UCSD-AML1 (cell line): ENCODE results near the gene KCNG2.

Source experiments
- DNase-seq: peaks from one replicate; lab custom pipeline; 2025; ENCODE audit not compliant: unreplicated experiment; lab: John Stamatoyannopoulos, UW

The KCNG2 gene

DNA sequence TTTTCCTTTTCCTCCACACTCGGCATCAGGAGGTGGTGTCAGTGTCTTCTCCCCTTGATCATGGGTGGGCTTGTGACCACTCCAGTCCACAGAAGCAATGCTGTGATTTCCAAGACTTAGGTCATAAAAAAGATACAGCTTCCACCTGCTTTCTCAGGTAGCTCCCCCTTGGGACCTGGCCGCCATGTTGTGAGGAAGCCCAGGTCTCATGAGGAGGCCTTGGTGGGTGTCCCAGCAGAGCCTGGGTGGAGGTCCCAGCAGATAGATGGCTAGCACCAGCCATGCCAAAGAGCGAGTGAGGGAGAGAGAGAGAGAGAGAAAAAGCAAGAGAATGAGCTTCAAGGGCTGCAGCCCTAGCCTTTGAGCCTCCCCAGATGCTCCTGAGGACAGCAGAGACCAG is 137.8 kb downstream of the KCNG2 start:
- no peak for DNase-seq

DNA sequence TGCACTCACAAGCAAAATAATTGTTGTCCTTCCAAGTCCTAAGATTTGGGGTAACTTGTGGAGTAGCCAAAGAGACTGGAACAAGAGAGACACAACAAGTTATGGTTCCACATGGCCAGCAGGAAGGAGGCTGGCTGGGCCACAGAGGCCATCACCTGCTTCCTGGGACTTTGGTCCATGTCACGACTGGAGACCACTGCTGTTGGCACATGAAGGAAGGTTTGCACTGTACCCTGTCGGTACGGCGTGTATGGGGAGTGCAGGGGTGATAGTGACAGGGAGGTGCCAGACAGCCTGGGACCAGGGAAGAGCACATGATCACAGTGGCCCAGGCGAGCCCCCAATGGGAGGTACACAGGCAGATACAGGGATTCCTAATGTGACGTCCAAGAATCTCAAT is 138.2 kb downstream of the KCNG2 start:
- no peak for DNase-seq

DNA sequence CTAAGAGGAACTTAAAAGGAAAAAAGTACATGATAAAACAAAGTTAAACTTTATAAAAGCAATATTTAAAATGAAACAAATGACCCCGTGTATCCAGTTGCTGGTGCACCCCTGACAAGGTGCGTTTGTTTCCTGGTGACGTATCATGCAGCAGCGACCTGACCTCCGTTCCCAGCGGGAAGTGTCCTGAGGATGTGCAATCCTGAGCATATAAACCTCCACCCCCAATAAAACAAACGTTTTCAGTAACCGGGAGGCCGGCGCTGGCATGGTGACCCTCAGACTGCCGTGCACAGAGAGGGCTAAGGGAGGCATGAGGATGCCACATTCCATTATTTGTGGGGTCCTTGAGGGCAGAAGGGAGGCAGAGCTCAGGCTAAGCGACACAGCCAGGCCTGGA is 138.9 kb downstream of the KCNG2 start:
- DNase-seq = no peak

DNA sequence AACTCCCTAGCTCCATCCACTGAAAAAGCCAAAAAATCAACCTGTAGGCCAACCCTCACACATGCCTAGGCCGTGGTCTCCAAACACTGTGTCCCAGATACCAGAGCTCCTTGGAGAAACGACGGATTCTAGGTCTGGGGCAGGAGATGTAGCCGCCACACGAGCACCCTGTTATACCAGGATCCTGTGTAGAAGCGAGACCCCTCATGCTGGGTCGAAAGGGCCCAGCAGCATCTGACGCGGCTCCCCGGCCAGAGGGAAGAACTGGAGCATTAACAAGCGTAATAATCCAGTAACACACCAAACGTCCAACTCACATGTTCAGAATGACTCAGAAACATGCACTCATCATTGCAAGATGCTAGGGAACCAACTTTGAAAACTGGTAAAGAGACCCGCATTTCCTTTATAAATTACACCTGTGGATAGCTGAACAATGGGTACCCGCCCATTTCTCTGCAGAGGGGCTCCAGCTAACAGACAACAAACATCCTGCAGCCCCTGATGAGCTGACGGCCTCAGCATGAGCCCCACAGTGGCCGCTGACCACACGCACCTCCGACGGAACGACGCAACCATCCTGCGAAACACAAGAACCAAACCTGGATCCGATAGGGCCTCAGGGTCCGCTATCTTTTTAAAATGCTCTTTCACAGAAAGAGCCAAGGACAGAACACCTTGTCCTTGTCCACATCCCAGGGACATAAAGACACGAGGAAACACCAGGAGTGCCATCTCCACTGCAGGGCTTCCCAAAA is 139.5 kb downstream of the KCNG2 start:
- no peak for DNase-seq

DNA sequence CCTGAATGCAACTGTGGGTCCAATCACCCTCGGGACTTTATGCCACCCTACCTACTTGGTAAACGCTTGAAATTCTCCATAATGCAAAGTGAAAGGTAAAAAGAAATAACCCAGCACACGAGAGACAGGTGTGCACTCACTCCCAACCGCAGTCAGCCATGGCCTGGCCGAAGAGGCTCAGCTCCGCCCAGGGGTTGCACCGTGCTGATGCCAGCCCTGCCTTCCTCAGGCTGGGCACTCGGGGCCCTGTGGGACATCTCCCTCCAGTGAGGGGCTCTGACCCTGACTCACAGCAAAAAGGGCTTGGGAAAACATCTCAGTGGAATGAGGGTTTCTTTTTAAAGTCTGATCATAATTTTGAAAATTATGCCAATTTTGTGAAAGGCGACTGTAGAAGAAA is 140.5 kb downstream of the KCNG2 start:
- DNase-seq = no peak

DNA sequence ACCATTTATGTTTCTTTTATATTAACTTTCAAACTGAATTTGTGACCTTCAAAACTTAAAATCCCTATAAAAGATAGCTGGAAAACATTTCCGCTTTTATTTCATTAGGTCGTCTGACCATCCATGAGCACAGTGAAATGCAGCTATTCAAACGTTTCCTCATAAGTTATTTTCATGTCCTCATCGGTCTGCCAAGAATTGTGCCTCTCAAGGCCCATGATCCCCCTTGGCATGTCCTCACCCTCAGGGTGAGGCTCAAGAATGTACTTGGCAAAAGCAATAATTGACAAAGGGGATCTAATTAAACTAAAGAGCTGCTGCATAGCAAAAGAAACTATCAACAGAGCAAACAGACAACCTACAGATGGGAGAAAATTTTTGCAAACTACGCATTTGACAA is 141.4 kb downstream of the KCNG2 start:
- no peak for DNase-seq

DNA sequence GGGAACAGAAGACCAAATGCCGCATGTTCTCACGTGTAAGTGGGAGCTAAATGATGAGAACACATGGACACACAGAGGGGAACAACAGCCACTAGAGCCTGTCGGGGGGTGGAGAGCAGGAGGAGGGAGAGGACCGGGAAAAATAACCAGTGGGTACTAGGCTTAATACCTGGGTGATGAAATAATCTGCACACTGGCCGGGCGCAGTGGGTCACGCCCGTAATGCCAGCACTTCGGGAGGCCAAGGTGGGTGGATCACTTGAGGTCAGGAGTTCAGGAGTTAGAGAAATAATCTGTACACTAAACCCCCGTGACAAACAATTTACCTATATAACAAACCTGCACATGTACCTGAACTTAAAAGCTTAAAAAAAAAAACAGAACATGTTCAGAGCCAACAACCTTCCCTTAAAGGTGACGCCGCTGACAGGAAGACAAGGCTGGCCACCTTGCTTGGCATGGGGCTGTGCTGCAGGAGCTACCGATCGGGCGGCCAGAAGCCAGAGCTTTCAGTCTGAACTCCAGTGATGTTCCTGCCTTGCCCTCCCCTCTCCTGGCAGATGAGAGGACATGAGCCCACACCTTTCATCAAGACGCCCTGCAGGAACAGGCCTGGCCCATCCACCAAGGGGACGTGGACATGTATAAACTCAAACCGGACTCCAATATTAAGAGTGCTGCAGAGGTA is 142.5 kb downstream of the KCNG2 start:
- no peak for DNase-seq

DNA sequence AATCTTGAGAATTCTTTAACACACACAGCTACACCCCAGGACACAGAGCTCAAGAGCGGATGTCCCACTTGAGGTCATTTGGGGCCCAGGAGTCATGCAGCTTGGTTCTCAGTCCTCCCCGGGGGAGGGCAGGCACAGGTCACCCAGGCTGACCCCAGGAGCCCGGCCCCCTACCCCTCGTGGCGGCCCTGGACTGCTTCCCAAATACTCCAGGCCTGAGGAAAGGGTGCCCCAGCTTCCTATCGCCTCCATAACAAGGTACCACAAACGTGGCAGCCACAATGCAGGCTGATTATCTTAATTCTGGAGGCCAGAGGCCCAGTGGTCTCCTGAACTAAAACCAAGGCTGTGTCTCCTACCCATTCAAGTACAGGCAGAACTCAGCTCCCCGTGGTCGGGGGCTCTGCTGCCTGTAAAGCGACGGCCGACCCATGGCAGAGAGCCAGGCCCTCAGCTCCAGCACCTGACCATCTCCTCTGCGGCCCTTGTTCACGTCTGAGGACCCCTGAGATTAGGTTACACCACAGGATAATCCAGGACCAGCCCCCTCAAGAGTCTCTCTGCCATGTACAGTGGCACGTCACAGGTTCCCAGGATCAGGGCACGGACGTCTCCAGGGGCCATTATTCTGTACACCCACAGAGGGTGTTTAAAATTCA is 143.2 kb downstream of the KCNG2 start:
- DNase-seq = no peak

DNA sequence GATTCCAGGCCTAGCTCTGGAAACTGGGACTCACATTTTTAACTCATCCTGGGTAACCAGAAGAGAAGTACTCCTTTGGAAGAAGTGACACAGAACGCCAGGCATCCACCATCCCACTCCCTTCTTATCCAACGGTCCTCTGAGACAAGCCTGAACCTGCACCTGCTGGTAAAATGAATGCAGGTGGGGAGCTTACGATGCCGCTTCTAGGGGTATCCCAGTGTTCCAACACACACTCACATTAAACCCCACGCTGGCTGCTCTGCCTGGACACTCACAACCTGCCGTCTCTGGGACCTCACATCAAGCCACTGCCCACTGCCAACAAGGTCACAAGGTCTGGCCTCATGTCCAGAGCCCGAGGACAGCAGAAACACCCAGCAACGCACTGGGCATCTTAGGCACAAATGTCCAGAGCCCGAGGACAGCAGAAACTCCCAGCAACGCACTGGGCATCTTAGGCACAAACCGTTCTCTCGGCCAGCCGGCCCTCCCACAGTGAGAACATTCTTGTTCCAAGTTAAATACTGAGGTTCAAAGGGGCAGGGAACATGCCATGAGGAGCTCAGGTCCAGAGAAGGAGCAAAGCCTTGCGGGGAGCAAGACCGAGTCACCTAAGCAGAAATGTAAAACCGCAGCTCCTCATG is 143.9 kb downstream of the KCNG2 start:
- DNase-seq = no peak

DNA sequence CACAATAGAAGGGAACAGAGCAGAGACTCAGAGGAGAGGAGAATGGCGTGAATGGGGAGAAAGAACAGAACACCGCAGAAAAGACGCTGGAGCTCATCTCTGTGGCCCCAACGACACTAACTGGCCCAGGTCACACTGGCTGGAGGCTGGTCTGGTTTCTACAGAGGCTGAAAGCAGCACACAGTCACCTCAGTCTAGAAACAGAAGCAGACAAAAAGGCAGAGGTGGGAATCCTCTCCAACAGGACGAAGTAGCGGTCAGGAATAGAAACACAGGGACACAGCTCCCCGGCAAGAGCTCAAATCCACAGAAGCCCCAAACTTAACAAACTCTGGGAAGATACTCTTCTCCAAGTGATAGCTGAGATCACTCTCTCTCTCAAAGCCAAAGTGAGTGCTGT is 144.5 kb downstream of the KCNG2 start:
- DNase-seq = no peak

DNA sequence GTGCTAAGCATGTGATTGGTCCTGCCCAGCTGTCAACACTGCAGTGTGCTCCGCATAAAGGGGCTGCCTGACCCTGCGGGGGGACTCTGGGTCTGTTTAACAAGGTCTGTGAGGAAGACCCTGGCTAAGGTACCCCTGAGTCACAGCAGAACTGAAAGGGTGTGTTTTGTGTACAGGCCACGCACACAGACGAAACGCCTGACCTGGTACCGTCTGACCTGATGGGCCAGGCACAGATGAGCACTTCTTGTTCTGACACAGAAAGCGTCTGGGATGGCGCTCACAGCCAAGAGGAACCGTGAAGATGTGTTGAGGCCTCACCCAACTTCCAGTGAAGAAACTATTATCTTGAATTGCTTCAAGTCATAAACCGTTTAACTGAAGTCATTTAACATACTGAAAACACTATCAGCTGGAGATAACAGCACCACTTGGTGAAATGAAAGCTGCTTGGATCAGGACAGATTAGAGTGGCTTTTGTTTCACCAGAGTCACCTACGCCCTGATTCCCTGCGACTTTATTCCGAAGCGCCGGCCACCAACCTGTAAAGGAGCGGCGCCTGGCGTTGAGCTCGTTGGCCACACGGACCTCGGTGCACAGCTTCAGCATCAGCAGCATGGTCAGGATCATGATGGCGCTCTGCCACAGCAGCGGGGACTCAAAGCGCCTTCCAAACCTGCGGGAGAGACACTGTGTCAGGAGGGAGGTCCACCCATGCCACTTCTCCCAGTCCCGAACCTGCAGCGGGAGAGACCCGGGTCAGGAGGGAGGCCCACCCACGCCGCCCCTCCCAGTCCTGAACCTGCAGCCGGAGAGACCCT is 145.3 kb downstream of the KCNG2 start:
- DNase-seq = no peak

DNA sequence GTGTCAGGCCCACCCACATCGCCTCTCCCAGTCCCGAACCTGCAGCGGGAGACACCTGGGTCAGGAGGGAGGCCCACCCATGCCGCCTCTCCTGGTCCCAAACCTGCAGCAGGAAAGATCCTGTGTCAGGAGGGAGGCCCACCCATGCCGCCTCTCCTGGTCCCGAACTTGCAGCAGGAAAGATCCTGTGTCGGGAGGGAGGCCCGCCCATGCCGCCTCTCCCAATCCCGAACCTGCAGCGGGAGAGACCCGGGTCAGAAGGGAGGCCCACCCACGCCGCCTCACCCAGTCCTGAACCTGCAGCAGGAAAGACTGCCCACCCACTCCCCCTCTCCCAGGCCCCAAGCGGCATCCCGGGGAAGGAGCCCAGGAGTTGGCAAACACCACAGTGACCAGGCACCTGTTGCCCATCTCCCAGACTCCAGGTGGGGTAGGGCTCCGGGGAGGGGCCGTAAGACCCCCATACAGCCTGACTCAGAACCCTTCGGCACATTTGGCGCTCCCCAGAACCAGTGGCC is 145.9 kb downstream of the KCNG2 start:
- no peak for DNase-seq

DNA sequence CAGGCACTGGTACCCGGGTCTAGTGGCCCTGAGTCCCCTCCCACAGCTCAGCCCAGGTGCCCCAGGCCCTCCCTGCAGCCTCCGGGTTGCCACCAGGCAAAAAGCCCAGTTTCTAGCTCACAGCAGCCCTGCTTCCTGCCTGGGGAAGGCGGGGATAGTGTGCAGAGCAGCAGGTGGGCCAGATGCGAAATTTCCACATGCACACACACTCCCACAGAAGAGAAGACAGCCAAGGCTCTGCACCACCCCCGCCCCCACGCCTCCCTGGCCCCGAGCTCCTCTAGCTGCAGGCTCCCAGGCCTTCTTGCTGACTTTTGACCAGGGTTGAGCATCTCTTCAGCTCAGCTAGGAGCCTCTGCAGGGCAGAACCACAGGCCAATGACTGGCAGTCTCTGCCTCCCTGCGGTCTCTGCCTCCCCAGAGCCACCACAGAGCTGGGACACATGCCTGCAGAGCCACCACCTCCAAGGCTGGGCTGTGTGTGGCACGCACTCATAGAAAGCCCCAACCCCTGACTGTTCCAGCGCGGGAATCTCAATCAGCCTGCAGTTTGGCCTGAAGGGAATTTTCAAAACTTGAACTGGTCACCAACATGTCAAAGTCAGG is 146.5 kb downstream of the KCNG2 start:
- no peak for DNase-seq

DNA sequence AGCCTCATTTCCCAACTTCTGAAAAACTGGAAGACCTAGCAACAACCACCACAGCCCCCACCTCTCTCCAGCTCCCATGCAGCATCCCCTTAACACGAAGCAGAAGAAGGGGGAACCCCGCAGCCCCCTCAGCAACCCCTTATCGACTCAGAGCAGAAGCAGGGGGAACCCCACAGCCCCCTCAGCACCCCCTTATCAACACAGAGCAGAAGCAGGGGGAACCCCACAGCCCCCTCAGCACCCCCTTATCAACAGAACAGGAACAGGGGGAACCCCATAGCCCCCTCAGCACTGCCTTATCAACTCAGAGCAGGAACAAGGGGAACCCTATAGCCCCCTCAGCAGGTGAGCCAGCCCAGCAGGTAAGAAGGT is 147.0 kb downstream of the KCNG2 start:
- DNase-seq = no peak

DNA sequence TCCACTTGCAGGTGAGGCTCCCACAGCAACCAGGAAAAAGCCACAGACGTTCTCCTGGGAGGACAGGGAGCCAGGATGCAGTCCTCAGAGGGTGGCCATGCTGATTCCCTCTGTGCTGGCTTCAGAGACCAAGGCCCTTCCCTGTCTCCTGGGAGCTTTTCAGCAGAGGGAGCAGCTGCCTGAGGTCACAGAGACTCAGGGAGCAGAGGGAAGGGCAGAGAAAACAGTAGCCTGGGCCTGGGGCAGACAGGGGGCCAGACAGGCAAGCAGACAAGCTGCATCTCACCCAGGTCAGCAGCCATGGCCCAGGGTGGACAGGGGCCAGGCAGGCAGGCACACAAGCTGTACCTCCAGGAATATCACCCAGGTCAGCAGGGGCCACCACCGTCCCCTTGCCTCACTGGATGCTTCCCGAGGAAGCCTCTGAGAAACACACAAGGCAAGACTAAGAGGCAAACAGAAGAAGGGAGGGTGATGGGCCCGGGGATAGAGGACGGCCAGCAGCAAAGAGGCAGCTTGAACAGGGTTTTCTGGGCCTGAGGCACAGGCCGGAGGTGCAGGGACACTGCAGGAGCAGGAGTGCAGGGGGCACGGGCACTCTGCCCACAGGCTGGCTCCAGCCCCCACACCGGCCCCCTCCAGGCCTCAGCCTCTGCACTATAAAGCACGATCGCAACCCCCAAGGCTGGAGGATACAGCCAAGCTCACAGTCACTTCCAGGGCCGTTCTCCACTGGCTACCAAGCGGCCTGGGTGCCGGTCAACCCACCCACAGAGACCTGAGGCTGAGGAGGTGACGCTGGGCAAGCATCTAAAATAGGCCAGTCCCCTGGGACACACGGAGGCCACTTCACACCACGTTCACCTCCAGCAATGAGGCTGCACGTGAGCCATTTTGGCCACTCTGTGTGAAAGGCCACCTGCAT is 147.6 kb downstream of the KCNG2 start:
- DNase-seq = no peak

DNA sequence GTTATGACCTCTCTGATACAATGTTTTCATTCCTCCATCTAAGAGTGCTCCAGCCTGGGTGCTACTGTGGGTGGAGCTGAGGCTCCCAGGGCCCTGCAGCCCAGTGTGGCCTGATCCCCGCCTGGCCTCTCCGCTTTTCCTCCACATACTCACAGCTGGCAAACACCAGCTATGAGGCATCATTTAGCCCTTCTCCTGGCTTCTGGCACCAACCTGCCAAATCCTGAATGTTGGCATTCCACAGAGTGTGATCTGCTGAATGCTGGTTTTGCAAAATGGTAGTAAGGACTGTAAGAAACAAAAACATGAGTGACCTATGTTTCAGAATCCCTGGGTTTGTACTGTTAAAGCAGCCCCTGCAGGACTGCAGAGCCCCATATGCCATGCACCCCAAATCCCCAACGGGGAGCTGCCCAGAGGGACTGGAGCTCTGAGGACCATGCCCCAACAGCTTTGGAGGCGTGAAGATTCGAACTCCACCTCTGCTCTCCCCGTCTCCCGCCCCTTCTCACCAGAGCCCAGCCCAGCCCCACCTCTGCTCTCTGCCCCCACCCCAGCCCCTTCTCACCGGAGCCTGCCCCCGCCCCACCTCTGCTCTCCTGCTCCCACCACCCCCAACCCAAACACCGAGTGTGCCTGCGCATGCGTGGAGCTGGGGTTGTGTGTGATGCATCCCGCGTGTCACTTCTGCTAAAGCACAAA is 149.5 kb downstream of the KCNG2 start:
- no peak for DNase-seq

DNA sequence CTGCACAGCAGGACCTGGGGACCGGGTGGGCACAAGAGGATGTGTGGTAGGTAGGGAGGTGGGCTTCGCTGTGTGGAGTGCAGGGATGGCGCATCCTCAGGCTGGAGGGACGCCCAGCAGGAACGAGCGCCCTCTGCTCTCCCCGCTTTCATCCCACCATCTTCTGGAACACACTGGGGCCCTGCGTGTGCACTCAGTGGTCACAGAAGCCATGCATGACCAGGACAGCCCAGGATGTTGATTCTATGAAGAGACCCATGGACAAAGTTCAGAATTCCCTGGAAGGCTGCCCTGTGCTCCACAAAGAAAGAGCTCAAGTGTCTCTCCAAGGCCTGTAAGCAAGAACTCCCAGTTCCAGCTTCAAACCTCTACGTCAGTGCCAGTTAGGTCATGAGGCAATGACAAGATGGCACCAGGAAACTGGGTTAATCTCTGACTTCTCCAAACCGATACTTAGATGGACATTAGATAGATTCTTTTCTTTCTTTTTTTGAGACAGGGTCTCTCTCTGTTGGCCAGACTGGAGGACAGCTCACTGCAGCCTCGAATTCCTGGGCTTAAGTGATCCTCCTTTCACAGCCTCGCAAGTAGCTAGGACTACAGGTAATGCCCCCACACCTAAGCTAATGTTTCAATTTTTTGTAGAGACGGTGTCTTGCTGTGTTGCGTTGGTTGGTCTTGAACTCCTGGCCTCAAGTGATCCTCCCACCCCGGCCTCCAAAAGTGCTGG is 150.3 kb downstream of the KCNG2 start:
- no peak for DNase-seq
